MCF 10A (cell line): Measurements from ENCODE around the gene EDC3. TPM values are rescaled to one million over a fixed set of nuclear protein-coding genes. Genes with fewer than 3 reads are reported as not detected.
A peak's percentile ranks its signal among the peaks of the same experiment; 100 is the strongest.

Experiments
- BruUV-seq: library from RNA; stranded (reverse); fragments of 400-500 nt; replicated peaks from 2 replicates; lab custom pipeline; 2021; lab: Mats Ljungman, UMichigan
- CTCF ChIA-PET: fragments of 300-600 bp; sonication (Branson Sonifier 250); formaldehyde crosslinking; extraction: SDS; loops from one replicate; lab custom pipeline; 2021; ENCODE audit warnings: antibody characterized with exemption, inconsistent platforms; lab: Yijun Ruan, JAX
- POLR2A ChIA-PET: fragments of 300-600, 350-650 bp; sonication (Branson Sonifier 250); formaldehyde crosslinking; extraction: SDS; loops from one replicate; lab custom pipeline; 2020; ENCODE audit warnings: antibody characterized with exemption, inconsistent platforms; lab: Yijun Ruan, JAX
- DNase-seq: peaks from one replicate; pipeline ENCODE4 v3.0.0-alpha.2; 2018; ENCODE audit not compliant: unreplicated experiment
- H3K27ac Mint-ChIP-seq: one replicate; pipeline ENCODE4 v1.8.0; 2022; ENCODE audit warnings: mild to moderate bottlenecking, low read depth, mixed read lengths; ENCODE audit not compliant: unreplicated experiment
- H3K27me3 Mint-ChIP-seq: one replicate; pipeline ENCODE4 v1.8.0; 2022; ENCODE audit warnings: mixed read lengths; ENCODE audit not compliant: insufficient read depth, unreplicated experiment
- H3K36me3 Mint-ChIP-seq: one replicate; pipeline ENCODE4 v1.8.0; 2022; ENCODE audit warnings: mild to moderate bottlenecking, moderate library complexity, mixed read lengths; ENCODE audit not compliant: insufficient read depth, unreplicated experiment
- H3K4me1 Mint-ChIP-seq: one replicate; pipeline ENCODE4 v1.8.0; 2022; ENCODE audit warnings: mixed read lengths; ENCODE audit not compliant: insufficient read depth, unreplicated experiment
- H3K4me3 Mint-ChIP-seq: one replicate; pipeline ENCODE4 v1.8.0; 2022; ENCODE audit warnings: mild to moderate bottlenecking, moderate library complexity, mixed read lengths; ENCODE audit not compliant: unreplicated experiment
- H3K9me3 Mint-ChIP-seq: one replicate; pipeline ENCODE4 v1.8.0; 2022; ENCODE audit warnings: mixed read lengths; ENCODE audit not compliant: unreplicated experiment
- CTCF ChIP-seq: fragments of 200-600 bp; IDR thresholded peaks from one replicate; pipeline ENCODE4 v1.8.0; 2022; ENCODE audit warnings: antibody characterized with exemption, mild to moderate bottlenecking; ENCODE audit not compliant: unreplicated experiment
- intact Hi-C: fragments of 100-400 bp; cut with micrococcal nuclease; formaldehyde crosslinking; loops from 2 replicates; pipeline ENCODE4 v1.14.1; 2022
- total RNA-seq: library from RNA; stranded (reverse); gene quantifications from 2 replicates; pipeline ENCODE4 v1.2.3, GENCODE V29; 2022

EDC3 gene
- total RNA-seq, 1 experiment from 2014 or later = 42.8 TPM

GRCh38 chr15:74727727-74728126, 31.9 kb upstream of the EDC3 start:
- no peak overlapping the region for H3K4me3 Mint-ChIP-seq
- intact Hi-C loops = no loop called here
- CTCF ChIA-PET = interaction anchor here (0.6 kb wide), 1 partner anchor 224 kb away, joined by 4 read pairs; no protein-coding TSS in a partner anchor
- no peak for TF ChIP-seq CTCF
- no peak overlapping the region for H3K27ac Mint-ChIP-seq
- POLR2A ChIA-PET = no interaction called here
- no peaks in the 10 kb centered on the region for H3K4me1 Mint-ChIP-seq
- H3K9me3 Mint-ChIP-seq = no peaks in the 10 kb centered on the region
- H3K27me3 Mint-ChIP-seq = no peaks in the 10 kb centered on the region
- peak; percentile 6 for DNase-seq
- BruUV-seq = no TSS peak
- no peaks in the 10 kb centered on the region for H3K36me3 Mint-ChIP-seq

- no peak overlapping the region for H3K27ac Mint-ChIP-seq
- intact Hi-C loops = no loop called here
- peak overlapping the region; percentile 50 for H3K4me3 Mint-ChIP-seq
- no peak for DNase-seq
- no TSS peak for BruUV-seq
- H3K27me3 Mint-ChIP-seq = no peaks in the 10 kb centered on the region
- no peak for TF ChIP-seq CTCF
- ChIA-PET POLR2A (interaction anchor here (0.6 kb wide), 1 partner anchor 126 kb away, joined by 4 read pairs; no protein-coding TSS in a partner anchor), CTCF (no interaction called here)
- H3K9me3 Mint-ChIP-seq = no peaks in the 10 kb centered on the region
- H3K36me3 Mint-ChIP-seq = no peaks in the 10 kb centered on the region
- no peaks in the 10 kb centered on the region for H3K4me1 Mint-ChIP-seq
These were observed 30.9 kb upstream of the EDC3 start for GRCh38 chr15:74726774-74727164.

- Mint-ChIP-seq H3K27ac (no peak overlapping the region), H3K9me3 (no peaks in the 10 kb centered on the region), H3K36me3 (no peaks in the 10 kb centered on the region), H3K27me3 (no peaks in the 10 kb centered on the region), H3K4me1 (no peaks in the 10 kb centered on the region), H3K4me3 (peak overlapping the region; percentile 69)
- ChIA-PET POLR2A (interaction anchor here (0.6 to 0.9 kb wide), 2 partner anchors 11 to 63 kb away, joined by 3 read pairs; no protein-coding TSS in a partner anchor), CTCF (interaction anchor here (0.6 to 2.0 kb wide), 3 partner anchors 43 to 55 kb away, joined by 3 to 6 read pairs (median 3); no protein-coding TSS in a partner anchor)
- TF ChIP-seq CTCF = peak; percentile 7
- BruUV-seq = no TSS peak
- intact Hi-C loops = no loop called here
- peak; percentile 38 for DNase-seq
These were observed 30.3 kb upstream of the EDC3 start for GRCh38 chr15:74725845-74726773.

- Mint-ChIP-seq H3K4me3 (peak within 1 kb of the TSS; percentile 69), H3K4me1 (no peaks in the 10 kb centered on the region), H3K27ac (no peak within 1 kb of the TSS), H3K27me3 (no peaks in the 10 kb centered on the region), H3K36me3 (no peaks in the 10 kb centered on the region), H3K9me3 (no peaks in the 10 kb centered on the region)
- DNase-seq = peak; percentile 45
- ChIA-PET CTCF (interaction anchor here (0.6 to 2.0 kb wide), 4 partner anchors 20 to 54 kb away, joined by 3 to 6 read pairs (median 4); no protein-coding TSS in a partner anchor), POLR2A (interaction anchor here (0.6 to 0.9 kb wide), 3 partner anchors 10 to 298 kb away, joined by 3 to 4 read pairs (median 3); no protein-coding TSS in a partner anchor)
- no peak for TF ChIP-seq CTCF
- BruUV-seq = no TSS peak
- intact Hi-C loops = no loop called here
These were observed 29.5 kb upstream of the EDC3 start, which contains the start of gene CYP1A1 for GRCh38 chr15:74725225-74725774. Gene CYP1A1, minus strand, starts transcription at chr15:74725528. Its CDS starts 2,431 bp downstream, at chr15:74723097.
